Endodermal cell (in vitro differentiated cells): ENCODE measurements around the gene H6PD. TPM values are rescaled to one million over a fixed set of nuclear protein-coding genes. Genes with fewer than 3 reads are reported as not detected.

Experiments used
- DNase-seq: peaks from one replicate; pipeline ENCODE4 v3.0.0-alpha.2; 2017
- H3K27ac ChIP-seq: 2 replicates; pipeline ENCODE4 v1.5.1; 2013; ENCODE audit warnings: mild to moderate bottlenecking, low read depth, low read length, moderate library complexity
- H3K27me3 ChIP-seq: 2 replicates; pipeline ENCODE4 v1.6.1; 2013; ENCODE audit warnings: mild to moderate bottlenecking, low read length, moderate library complexity; ENCODE audit not compliant: insufficient read depth, control insufficient read depth, poor library complexity, severe bottlenecking
- H3K36me3 ChIP-seq: 2 replicates; pipeline ENCODE4 v1.7.0; 2013; ENCODE audit warnings: mild to moderate bottlenecking, low read length, moderate library complexity; ENCODE audit not compliant: control insufficient read depth, insufficient read depth
- H3K4me1 ChIP-seq: one replicate; pipeline ENCODE4 v1.7.0; 2013; ENCODE audit warnings: low read length; ENCODE audit not compliant: control insufficient read depth, insufficient read depth
- H3K4me3 ChIP-seq: 2 replicates; pipeline ENCODE4 v1.5.1; 2013; ENCODE audit warnings: mild to moderate bottlenecking, low read length, moderate library complexity
- H3K9ac ChIP-seq: 2 replicates; pipeline ENCODE4 v1.6.1; 2013; ENCODE audit warnings: mild to moderate bottlenecking, low read length, moderate library complexity; ENCODE audit not compliant: poor library complexity, severe bottlenecking; ENCODE audit errors: extremely low read depth
- H3K9me3 ChIP-seq: 2 replicates; pipeline ENCODE4 v1.6.1; 2013; ENCODE audit warnings: mild to moderate bottlenecking, low read length, moderate library complexity; ENCODE audit not compliant: control insufficient read depth
- H3K27ac Mint-ChIP-seq: 2 replicates; pipeline ENCODE4 v1.8.0; 2020; ENCODE audit warnings: mixed read lengths
- H3K27me3 Mint-ChIP-seq: 2 replicates; pipeline ENCODE4 v1.8.0; 2021; ENCODE audit warnings: mild to moderate bottlenecking, mixed read lengths; ENCODE audit not compliant: insufficient read depth
- H3K36me3 Mint-ChIP-seq: 2 replicates; pipeline ENCODE4 v1.8.0; 2020; ENCODE audit warnings: low read depth, mixed read lengths
- H3K4me1 Mint-ChIP-seq: 2 replicates; pipeline ENCODE4 v1.8.0; 2020; ENCODE audit warnings: mixed read lengths
- H3K4me3 Mint-ChIP-seq: 2 replicates; pipeline ENCODE4 v1.8.0; 2020; ENCODE audit warnings: mild to moderate bottlenecking, moderate library complexity, mixed read lengths
- H3K9me3 Mint-ChIP-seq: 2 replicates; pipeline ENCODE4 v1.8.0; 2020; ENCODE audit warnings: mild to moderate bottlenecking, mixed read lengths
- WGBS, 2 experiments: methylation state at CpG; one replicate each; pipeline versions ENCODE4 v1.1.5 to v1.1.7; 2013; ENCODE audit warnings: missing lambda C conversion rate in 2 of 2, mixed read lengths in 1 of 2; ENCODE audit not compliant: insufficient coverage in 1 of 2, insufficient read length in 1 of 2; 5-methylcytosine and 5-hydroxymethylcytosine counted together
- total RNA-seq, 2 donors: library from RNA; stranded (reverse); fragmentation: NEBNext Ultra II Directional in 1 of 2; extraction: Animal tissue kit (Norgen Biotek cat#: 25700) in 1 of 2; gene quantifications; 2 replicates in 1 of 2; 3 replicates in 1 of 2; pipeline ENCODE4 v1.2.1, GENCODE V29; 2021
- TF ChIP-seq, protein P1 (sequence below): fragments of 200-600 bp; sonication (generic); conservative IDR thresholded peaks from 2 replicates; pipeline ENCODE4 v1.5.0; 2021; ENCODE audit warnings: antibody characterized with exemption, mild to moderate bottlenecking

The H6PD gene
- total RNA-seq, 2 donors from 2014 or later: 21.5 to 34.4 TPM

DNA sequence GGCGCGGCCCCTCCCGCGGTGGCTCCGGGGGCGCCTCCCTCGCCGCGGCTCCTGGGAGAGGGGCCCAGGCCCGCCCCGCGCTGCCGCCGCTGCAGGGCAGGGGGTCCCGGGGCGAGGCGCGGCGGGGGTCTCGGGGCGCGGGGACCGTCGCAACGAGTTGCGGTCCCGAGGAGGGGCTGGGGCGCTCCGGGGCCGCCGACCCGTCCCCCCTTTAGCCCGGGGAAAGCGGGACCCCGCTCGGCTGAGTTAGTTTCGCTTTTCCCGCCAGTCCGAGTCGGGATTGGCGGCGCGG, 58.6 kb downstream of the H6PD start:
- H3K4me3 Mint-ChIP-seq: peak overlapping the region; percentile 59

DNA sequence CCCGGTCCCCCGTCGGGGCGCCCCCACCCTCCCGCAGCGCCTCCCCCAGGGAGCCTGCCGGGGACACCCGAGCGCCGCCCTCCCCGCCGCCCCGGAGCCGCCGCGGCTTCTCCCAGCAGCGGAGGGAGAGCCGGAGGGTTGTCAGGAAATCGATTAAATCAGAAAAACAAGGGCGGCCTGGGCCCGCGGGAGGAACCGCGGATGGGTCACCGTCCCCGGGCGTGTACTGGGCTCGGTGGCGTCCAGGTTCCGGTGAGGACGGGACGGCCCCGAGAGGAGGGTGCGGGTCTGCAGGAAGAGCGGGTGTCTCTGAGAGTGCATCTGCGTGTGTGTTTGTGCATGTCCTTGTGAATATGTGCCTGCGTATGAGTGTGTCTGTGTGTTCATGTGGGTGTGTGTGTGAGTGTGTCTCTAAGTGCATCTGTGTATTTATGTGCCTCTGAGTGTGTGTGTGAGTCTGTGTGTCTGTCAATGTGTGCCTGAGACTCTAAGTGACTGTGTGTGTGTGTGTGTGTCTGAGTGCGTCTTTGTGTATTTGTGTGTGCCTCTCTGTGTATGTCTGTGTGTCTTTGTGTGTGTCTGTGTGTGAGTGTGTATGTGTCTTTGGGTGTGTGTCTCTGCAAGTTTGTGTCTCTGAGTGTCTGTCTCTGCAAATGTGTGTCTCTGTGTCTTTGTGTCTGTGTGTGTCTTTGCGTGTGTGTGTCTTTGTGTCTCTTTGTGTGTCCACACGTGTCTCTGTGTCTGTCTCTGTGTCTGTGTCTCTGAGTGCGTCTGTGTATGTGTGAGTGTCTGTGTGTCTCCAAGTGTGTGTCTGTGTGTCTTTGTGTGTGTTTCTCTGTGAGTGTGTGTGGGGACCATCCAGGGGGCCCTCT, 59.2 kb downstream of the H6PD start:
- peak overlapping the region; percentile 93 for H3K4me3 ChIP-seq
- peaks cover 8% of the 10 kb centered on the region for H3K9me3 ChIP-seq
- H3K4me3 Mint-ChIP-seq: no peak overlapping the region
- WGBS, 2 experiments: 6 to 10% methylated on average over 26 to 41 of the region's 41 CpGs
- no peaks in the 10 kb centered on the region for H3K36me3 ChIP-seq
- TF ChIP-seq, protein P1, sequence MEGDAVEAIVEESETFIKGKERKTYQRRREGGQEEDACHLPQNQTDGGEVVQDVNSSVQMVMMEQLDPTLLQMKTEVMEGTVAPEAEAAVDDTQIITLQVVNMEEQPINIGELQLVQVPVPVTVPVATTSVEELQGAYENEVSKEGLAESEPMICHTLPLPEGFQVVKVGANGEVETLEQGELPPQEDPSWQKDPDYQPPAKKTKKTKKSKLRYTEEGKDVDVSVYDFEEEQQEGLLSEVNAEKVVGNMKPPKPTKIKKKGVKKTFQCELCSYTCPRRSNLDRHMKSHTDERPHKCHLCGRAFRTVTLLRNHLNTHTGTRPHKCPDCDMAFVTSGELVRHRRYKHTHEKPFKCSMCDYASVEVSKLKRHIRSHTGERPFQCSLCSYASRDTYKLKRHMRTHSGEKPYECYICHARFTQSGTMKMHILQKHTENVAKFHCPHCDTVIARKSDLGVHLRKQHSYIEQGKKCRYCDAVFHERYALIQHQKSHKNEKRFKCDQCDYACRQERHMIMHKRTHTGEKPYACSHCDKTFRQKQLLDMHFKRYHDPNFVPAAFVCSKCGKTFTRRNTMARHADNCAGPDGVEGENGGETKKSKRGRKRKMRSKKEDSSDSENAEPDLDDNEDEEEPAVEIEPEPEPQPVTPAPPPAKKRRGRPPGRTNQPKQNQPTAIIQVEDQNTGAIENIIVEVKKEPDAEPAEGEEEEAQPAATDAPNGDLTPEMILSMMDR: no peak
- DNase-seq: peak; percentile 73
- no peak overlapping the region for H3K27ac Mint-ChIP-seq
- H3K9ac ChIP-seq: peak overlapping the region; percentile 52
- no peak overlapping the region for H3K27ac ChIP-seq
- no peaks in the 10 kb centered on the region for H3K36me3 Mint-ChIP-seq
- H3K9me3 Mint-ChIP-seq: peaks cover 4% of the 10 kb centered on the region
- peaks cover 7% of the 10 kb centered on the region for H3K27me3 Mint-ChIP-seq
- peaks cover 4% of the 10 kb centered on the region for H3K4me1 ChIP-seq
- H3K27me3 ChIP-seq: no peaks in the 10 kb centered on the region
- peaks cover 14% of the 10 kb centered on the region for H3K4me1 Mint-ChIP-seq

More for the DNA sequence above, 58.6 kb downstream of the H6PD start:
- no peak for DNase-seq
- WGBS, 2 experiments: 0% methylated on average over 2 to 43 of the region's 43 CpGs
- H3K9ac ChIP-seq: no peak overlapping the region
- Mint-ChIP-seq H3K9me3 (peaks cover 8% of the 10 kb centered on the region), H3K27me3 (peaks cover 7% of the 10 kb centered on the region), H3K27ac (no peak overlapping the region), H3K4me1 (peaks cover 14% of the 10 kb centered on the region), H3K36me3 (no peaks in the 10 kb centered on the region)
- H3K4me3 ChIP-seq: peak overlapping the region; percentile 93
- no peak overlapping the region for H3K27ac ChIP-seq
- TF ChIP-seq, protein P1: no peak
- no peaks in the 10 kb centered on the region for H3K27me3 ChIP-seq
- H3K36me3 ChIP-seq: no peaks in the 10 kb centered on the region
- H3K4me1 ChIP-seq: peaks cover 4% of the 10 kb centered on the region
- peaks cover 11% of the 10 kb centered on the region for H3K9me3 ChIP-seq

DNA sequence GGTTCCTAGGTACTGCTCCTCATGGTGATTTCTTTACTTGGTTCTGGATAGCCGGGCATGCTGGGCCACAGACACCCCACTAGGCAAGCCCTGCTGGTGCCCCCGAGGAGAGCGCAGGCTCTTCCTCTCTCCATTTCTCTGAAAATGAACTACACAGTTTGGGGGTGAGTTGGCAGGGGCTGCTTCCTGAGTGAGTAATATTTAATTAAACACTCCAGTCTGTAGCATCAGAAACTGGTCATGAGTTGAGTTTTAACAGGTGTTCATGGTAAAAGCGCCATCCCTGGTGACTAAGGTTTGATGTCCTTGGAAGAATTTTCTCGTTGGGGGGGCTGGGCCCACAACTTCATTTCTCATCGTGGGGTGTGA, 59.8 kb downstream of the H6PD start:
- DNase-seq: no peak
- H3K27me3 ChIP-seq: no peaks in the 10 kb centered on the region
- H3K4me1 ChIP-seq: peaks cover 4% of the 10 kb centered on the region
- H3K27ac Mint-ChIP-seq: no peak overlapping the region
- peak overlapping the region; percentile 52 for H3K9ac ChIP-seq
- TF ChIP-seq, protein P1: no peak
- peaks cover 14% of the 10 kb centered on the region for H3K4me1 Mint-ChIP-seq
- H3K27ac ChIP-seq: no peak overlapping the region
- no peaks in the 10 kb centered on the region for H3K36me3 ChIP-seq
- H3K27me3 Mint-ChIP-seq: peaks cover 7% of the 10 kb centered on the region
- no peak overlapping the region for H3K4me3 Mint-ChIP-seq
- no peaks in the 10 kb centered on the region for H3K36me3 Mint-ChIP-seq
- peak overlapping the region; percentile 93 for H3K4me3 ChIP-seq
- 72 to 100% methylated on average over 1 to 6 of the region's 6 CpGs for WGBS, 2 experiments
- no peaks in the 10 kb centered on the region for H3K9me3 Mint-ChIP-seq
- peaks cover 2% of the 10 kb centered on the region for H3K9me3 ChIP-seq
